Subcutaneous adipose tissue (tissue), 4 donors: ENCODE results near the gene ABHD12. TPM values are rescaled to one million over a fixed set of nuclear protein-coding genes. Genes with fewer than 3 reads are reported as not detected.

Source experiments
- total RNA-seq, 4 donors: library from RNA; depleted of rRNA; stranded (reverse); fragments of >200 nt; gene quantifications; one replicate each; pipeline ENCODE4 v1.1.0, GENCODE V29; 2016
- TF ChIP-seq, protein P1 (sequence below): fragments of 450-650 bp; IDR thresholded peaks from one replicate; pipeline ENCODE4 v1.5.1; 2016; ENCODE audit warnings: low read depth, mild to moderate bottlenecking, control low read depth, antibody characterized with exemption, moderate library complexity

The ABHD12 gene
- total RNA-seq, 4 donors from 2014 or later = 36.5 to 60.3 (median 51.6) TPM

DNA sequence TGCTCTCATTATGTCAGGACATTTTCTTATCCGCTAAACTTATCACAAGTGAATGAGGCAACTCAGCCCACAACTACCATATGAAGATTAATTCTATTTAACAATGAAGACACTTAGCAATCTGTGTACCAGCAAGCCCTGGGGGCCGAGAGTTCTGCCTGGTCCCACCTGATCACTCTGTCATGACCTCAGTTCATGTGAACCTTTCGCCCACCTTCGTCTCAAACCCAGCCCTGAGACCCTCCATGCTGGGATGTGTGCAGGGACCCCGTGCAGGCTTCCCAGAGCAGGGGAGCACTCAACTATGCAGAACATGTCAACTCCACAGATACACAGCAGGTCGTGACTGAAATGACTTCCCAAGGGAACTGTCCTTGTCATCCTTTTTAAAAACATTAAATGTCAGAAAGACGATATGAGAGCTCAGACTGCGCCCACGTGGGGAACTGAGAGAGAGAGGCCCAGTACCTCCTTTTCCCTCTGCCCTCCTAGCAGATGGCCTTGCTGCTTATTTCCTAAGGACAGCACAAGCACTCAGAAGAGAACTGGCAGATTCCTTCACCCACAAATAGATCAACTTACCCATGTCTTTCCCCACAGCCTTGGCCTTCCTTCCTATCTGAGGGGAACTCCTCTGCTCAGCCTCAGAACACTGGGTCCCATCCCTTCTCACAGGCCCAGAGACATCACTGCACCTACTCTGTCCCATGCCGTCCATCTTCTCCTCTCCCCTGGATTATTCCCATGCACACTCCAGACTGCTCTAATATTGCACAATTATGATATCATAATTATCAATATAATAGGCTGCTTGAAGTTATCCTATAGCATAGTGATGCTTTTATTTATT, 11.5 kb downstream of the ABHD12 start:
- TF ChIP-seq, protein P1, sequence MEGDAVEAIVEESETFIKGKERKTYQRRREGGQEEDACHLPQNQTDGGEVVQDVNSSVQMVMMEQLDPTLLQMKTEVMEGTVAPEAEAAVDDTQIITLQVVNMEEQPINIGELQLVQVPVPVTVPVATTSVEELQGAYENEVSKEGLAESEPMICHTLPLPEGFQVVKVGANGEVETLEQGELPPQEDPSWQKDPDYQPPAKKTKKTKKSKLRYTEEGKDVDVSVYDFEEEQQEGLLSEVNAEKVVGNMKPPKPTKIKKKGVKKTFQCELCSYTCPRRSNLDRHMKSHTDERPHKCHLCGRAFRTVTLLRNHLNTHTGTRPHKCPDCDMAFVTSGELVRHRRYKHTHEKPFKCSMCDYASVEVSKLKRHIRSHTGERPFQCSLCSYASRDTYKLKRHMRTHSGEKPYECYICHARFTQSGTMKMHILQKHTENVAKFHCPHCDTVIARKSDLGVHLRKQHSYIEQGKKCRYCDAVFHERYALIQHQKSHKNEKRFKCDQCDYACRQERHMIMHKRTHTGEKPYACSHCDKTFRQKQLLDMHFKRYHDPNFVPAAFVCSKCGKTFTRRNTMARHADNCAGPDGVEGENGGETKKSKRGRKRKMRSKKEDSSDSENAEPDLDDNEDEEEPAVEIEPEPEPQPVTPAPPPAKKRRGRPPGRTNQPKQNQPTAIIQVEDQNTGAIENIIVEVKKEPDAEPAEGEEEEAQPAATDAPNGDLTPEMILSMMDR = no peak

GRCh38 chr20:25378189-25378883, 12.3 kb downstream of the ABHD12 start:
- TF ChIP-seq, protein P1 = no peak

DNA sequence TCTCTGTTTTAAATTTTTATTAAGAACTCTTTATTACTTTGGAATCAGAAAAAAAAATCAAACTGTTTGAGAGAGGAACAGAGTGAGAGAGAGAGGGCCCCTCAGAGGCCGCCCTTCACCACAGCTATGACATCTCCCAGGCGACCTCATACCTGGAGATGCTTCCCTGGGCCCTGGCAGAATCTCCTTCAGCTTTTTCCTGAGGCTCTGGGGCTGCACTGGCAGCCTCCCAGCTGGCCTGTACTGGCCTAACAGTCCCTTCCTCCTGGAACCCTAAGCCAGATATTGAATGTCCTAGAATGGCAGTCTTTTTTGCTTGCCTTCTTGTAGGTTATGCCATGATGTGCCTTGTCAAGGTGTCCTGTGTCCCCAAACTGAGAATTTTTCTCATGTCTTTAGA, 13.7 kb downstream of the ABHD12 start:
- TF ChIP-seq, protein P1 = no peak

GRCh38 chr20:25376236-25376635, 14.4 kb downstream of the ABHD12 start:
- TF ChIP-seq, protein P1 = no peak

DNA sequence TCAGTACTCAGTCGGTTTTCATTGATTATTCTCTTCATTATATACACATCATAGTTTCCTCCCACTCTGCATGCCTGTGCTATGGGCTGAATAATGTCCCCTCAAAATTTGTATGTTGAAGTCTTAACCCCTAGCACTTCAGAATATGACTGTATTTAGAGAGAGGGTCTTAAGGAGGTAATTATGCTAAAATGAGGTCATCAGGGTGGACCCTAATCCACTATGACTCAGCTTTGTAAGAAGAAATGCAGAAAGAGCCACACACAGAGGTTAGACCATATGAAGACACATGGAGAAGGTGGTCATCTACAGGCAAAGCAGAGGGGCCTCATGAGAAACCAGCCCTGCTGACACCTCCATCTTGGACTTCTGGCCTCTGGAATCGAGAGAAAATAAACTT, 15.8 kb downstream of the ABHD12 start:
- TF ChIP-seq, protein P1 = no peak

DNA sequence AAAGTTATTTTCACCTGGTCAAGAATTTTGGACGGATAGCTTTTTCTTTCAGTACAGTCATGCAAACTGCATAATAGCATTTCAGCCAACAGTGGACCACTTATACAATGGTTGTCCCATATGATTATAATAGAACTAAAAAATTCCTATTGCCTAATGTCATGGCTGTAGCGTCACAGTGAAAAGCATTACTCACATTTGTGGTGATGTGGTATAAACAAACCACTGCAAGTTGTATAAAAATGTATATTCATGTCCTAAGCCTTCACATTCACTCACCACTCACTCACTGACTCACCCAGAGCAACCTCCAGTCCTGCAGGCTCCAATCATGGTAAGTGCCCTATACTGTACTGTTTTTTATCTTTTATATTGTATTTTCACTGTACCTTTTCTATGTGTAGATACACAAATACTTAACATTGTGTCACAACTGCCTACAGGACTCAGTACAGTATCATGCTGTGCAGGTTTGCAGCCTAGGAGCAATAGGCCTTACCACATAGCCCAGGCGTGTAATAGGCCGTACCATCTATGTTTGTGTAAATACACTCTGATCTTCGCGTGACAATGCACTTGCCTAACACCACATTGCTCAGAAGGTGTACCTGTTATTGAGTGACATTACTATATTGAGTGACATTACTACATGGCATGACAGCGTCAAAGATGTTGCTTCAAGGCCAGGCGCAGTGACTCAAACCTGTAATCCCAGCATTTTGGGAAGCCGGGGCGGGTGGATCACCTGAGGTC, 17.9 kb downstream of the ABHD12 start:
- TF ChIP-seq, protein P1 = no peak

DNA sequence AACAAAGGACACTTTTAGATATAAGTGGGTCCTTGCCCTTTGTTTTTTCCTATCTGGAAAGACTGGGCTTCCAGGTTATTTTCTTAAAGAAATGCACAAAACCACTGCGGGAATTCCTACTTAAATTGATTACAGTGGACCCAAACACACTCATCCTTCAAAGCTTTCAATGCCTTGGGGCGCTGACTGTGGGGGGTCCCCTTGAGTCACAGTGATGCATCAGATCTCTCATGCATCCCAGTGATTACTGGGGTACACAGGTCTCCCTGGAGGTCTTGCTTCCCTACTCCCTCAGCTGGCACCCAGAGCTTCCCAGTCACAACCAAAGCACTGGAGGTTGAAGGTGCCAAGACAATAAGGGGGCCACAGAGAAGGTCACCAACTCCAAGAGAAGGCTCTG, 20.7 kb downstream of the ABHD12 start:
- TF ChIP-seq, protein P1 = no peak
